ENCODE data around the gene TBC1D22A. TPM values are rescaled to one million over a fixed set of nuclear protein-coding genes. Genes with fewer than 3 reads are reported as not detected.

Gene TBC1D22A
- total RNA-seq, 4 donors from 2014 or later, result 9.2 to 45.3 (median 22.8) TPM

GRCh38 chr22:46823248-46823647 lies 60.8 kb downstream of the TBC1D22A start:
- TF ChIP-seq POLR2A (IDR thresholded peaks at IDR 0.05) (no peak), CTCF (IDR thresholded peaks at IDR 0.05) (no peak)
- Histone ChIP-seq H3K27me3 (no peaks in the 10 kb centered on the region), H3K27ac (no peak overlapping the region), H3K4me3 (no peak overlapping the region), H3K4me1 (no peaks in the 10 kb centered on the region), H3K36me3 (no peaks in the 10 kb centered on the region), H3K9me3 (no peaks in the 10 kb centered on the region)
- no peak for DNase-seq
- intact Hi-C loops (cut with DNase I; ENCODE audit: low total_unique reads), result no loop called here

- intact Hi-C loops (cut with DNase I; ENCODE audit: low total_unique reads), result no loop called here
Observed at GRCh38 chr22:46823654-46824053, 61.2 kb downstream of the TBC1D22A start.

GRCh38 chr22:46824344-46824909 lies 62.0 kb downstream of the TBC1D22A start:
- DNase-seq, result no peak
- intact Hi-C loops (cut with DNase I; ENCODE audit: low total_unique reads), result no loop called here

More at GRCh38 chr22:46823654-46824053, 61.2 kb downstream of the TBC1D22A start:
- Histone ChIP-seq H3K4me3 (no peak overlapping the region), H3K27ac (no peak overlapping the region), H3K36me3 (no peaks in the 10 kb centered on the region), H3K27me3 (no peaks in the 10 kb centered on the region), H3K9me3 (no peaks in the 10 kb centered on the region), H3K4me1 (peaks cover under 1 to 2% of the 10 kb centered on the region in 2 donors)
- TF ChIP-seq CTCF (IDR thresholded peaks at IDR 0.05) (no peak), POLR2A (IDR thresholded peaks at IDR 0.05) (no peak)
- DNase-seq, result no peak

DNA sequence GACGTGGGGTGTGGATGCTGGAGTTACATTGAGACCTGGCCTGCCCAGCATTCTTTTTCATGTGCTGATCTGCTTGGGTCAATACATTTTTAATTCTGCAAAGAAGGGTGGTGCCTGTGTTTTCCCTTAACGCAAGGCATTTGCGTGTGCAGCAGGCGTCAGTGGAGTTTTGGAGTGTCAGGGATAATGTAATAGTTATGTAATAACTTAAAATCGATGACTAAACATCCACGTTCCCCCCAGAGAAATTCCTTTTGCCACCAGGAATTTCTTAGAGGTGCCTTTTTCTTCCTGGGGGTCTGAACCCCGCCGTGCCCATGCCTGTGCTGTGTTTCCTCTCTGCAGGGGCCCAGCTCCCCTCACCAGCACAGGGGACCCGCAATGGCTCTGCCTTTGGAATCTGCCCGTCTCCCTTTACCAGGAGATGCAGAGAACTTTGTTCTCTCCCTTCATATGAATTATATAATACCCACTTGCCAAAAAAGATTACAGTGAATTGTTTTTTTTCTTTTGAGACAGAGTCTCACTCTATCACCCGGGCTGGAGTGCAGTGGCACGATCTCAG lies 62.6 kb downstream of the TBC1D22A start:
- TF ChIP-seq POLR2A (IDR thresholded peaks at IDR 0.05), result no peak
- TF ChIP-seq CTCF (IDR thresholded peaks at IDR 0.05), result no peak
- no peaks in the 10 kb centered on the region for H3K27me3 ChIP-seq
- intact Hi-C loops (cut with DNase I; ENCODE audit: low total_unique reads), result no loop called here
- DNase-seq, result no peak
- no peaks in the 10 kb centered on the region for H3K36me3 ChIP-seq
- H3K9me3 ChIP-seq, result no peaks in the 10 kb centered on the region
- peaks cover 8 to 13% of the 10 kb centered on the region in 2 donors for H3K4me1 ChIP-seq
- no peak overlapping the region for H3K4me3 ChIP-seq
- H3K27ac ChIP-seq, result no peak overlapping the region

More at GRCh38 chr22:46824344-46824909, 62.0 kb downstream of the TBC1D22A start:
- no peak for TF ChIP-seq CTCF (IDR thresholded peaks at IDR 0.05)
- TF ChIP-seq POLR2A (IDR thresholded peaks at IDR 0.05), result no peak
- Histone ChIP-seq H3K4me3 (no peak overlapping the region), H3K27me3 (no peaks in the 10 kb centered on the region), H3K36me3 (no peaks in the 10 kb centered on the region), H3K27ac (no peak overlapping the region), H3K9me3 (no peaks in the 10 kb centered on the region), H3K4me1 (peaks cover 6 to 8% of the 10 kb centered on the region in 2 donors)

GRCh38 chr22:46826438-46827135 lies 64.1 kb downstream of the TBC1D22A start:
- Histone ChIP-seq H3K36me3 (no peaks in the 10 kb centered on the region), H3K4me3 (no peak overlapping the region), H3K9me3 (no peaks in the 10 kb centered on the region), H3K27ac (no peak overlapping the region), H3K4me1 (peaks cover 12 to 16% of the 10 kb centered on the region in 2 donors), H3K27me3 (no peaks in the 10 kb centered on the region)
- no peak for DNase-seq
- no peak for TF ChIP-seq CTCF (IDR thresholded peaks at IDR 0.05)
- no peak for TF ChIP-seq POLR2A (IDR thresholded peaks at IDR 0.05)
- intact Hi-C loops (cut with DNase I; ENCODE audit: low total_unique reads), result no loop called here
